Measurements from ENCODE around the gene PLVAP. TPM values are rescaled to one million over a fixed set of nuclear protein-coding genes. Genes with fewer than 3 reads are reported as not detected.

The PLVAP gene
- total and polyA plus RNA-seq, 5 donors: 81.7 to 113 (median 105) TPM

- WGBS: 92% methylated on average over 8 of the region's 8 CpGs
- no peak overlapping the region for H3K4me3 ChIP-seq (ENCODE audit: low read length)
- H3K9me3 ChIP-seq (ENCODE audit: control insufficient read depth, low read length): no peaks in the 10 kb centered on the region
- no peaks in the 10 kb centered on the region for H3K27me3 ChIP-seq (ENCODE audit: control insufficient read depth, insufficient read depth)
- peaks cover 3% of the 10 kb centered on the region for H3K4me1 ChIP-seq (ENCODE audit: control insufficient read depth, insufficient read depth, low read length)
- ATAC-seq (no peak), DNase-seq (no peak)
- intact Hi-C loops (cut with DNase I): no loop called here
- no peak overlapping the region for H3K27ac ChIP-seq (ENCODE audit: low read length)
Observed at GRCh38 chr19:17332360-17332676, 44.8 kb downstream of the PLVAP start.

GRCh38 chr19:17331045-17331558, 46.0 kb downstream of the PLVAP start:
- no peak for ATAC-seq
- DNase-seq: peak in 1 of 3 donors; percentile 13
- Histone ChIP-seq H3K4me1 (ENCODE audit: control insufficient read depth, insufficient read depth, low read length) (peaks cover 3% of the 10 kb centered on the region), H3K4me3 (ENCODE audit: low read length) (no peak overlapping the region), H3K27ac (ENCODE audit: low read length) (no peak overlapping the region), H3K27me3 (ENCODE audit: control insufficient read depth, insufficient read depth) (no peaks in the 10 kb centered on the region), H3K9me3 (ENCODE audit: control insufficient read depth, low read length) (no peaks in the 10 kb centered on the region)
- WGBS: 91% methylated on average over 13 of the region's 13 CpGs
- intact Hi-C loops (cut with DNase I): no loop called here

DNA sequence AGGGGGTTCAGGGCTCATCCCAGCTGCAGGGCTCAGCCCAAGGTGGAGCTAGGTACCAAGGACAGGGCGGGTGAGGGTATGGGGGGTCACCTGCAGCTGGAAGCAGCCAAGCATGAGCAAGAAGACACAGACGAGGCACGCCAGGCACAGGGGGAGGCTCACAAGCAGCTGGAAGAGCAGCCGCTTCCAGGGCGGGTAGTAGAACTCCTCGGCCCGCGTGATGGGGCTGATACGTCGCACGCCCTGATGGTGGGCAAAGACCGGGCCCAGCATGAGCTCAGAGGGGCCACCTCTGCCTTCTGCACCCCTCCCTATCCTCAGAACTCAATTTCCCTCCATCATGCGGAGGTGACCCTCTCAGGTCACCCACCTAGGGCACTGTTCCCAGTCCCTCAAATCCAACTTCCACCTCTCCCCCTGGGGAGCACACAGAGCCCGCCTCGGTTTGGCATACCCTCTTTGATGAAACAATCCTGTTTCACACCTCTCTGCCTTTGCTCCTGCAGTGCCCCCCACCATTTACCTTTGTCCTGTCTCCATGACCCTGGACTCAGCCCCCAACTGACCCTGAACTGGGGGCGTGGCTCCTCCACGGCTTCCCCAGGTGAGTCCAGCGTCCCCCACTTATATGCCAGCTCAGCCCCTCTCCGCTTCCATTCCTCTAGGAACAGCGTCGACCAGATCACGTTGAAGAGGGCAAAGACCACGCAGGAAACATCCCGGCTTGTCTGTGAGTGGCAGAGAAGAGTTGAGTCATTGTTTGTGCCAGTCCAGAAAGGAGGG, 46.7 kb downstream of the PLVAP start:
- Histone ChIP-seq H3K27me3 (ENCODE audit: control insufficient read depth, insufficient read depth) (no peaks in the 10 kb centered on the region), H3K9me3 (ENCODE audit: control insufficient read depth, low read length) (no peaks in the 10 kb centered on the region), H3K4me1 (ENCODE audit: control insufficient read depth, insufficient read depth, low read length) (peaks cover 3% of the 10 kb centered on the region), H3K4me3 (ENCODE audit: low read length) (no peak overlapping the region), H3K27ac (ENCODE audit: low read length) (no peak overlapping the region)
- DNase-seq: peak in 1 of 3 donors; percentile 8
- 94% methylated on average over 24 of the region's 24 CpGs for WGBS
- intact Hi-C loops (cut with DNase I): no loop called here
- no peak for ATAC-seq

DNA sequence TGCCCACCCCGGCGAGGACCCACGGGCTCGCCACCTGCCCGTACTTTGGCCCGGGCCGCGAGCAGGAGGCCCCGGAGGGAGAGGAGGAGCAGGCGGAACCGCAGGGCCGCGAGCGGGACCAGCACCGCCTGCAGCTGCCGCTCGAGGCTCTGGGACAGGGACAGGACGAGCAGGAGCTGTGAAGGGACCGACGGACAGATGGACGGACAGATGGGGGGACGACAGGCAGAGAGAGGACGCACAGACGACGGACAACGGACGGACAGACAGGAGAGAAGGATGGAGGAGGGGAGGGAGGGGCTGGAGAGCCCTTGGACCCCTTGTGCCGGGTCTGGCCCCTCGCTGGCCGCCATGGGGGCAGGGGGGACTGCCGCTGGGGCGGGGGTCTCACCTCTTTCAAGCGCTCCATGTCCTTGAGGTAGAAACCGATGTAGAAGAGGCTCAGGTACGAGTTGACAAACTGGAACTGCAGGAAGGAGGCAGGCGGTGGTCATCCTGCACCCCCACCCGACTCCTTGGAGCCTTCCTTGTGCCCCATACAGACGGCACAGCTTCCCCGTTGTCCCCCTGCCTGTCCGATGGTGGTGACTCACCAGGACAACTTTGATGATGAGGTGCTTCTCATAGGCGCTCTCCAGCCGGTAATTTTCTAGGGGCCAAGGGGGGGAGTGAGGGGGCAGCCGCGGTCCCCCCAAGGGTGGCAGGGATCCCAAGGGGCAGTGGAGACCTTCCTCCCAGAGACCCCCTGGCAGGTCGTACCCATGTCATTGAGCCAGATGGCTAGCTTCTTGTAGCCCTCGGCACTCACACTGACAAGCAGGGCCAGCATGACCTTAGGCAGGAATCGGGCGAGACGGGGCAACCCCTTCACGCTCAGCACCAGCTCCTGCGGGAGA, 47.5 kb downstream of the PLVAP start:
- no peak overlapping the region for H3K4me3 ChIP-seq (ENCODE audit: low read length)
- H3K27me3 ChIP-seq (ENCODE audit: control insufficient read depth, insufficient read depth): no peaks in the 10 kb centered on the region
- no peaks in the 10 kb centered on the region for H3K9me3 ChIP-seq (ENCODE audit: control insufficient read depth, low read length)
- H3K27ac ChIP-seq (ENCODE audit: low read length): no peak overlapping the region
- intact Hi-C loops (cut with DNase I): no loop called here
- DNase-seq: peak in 1 of 3 donors; percentile 15
- 70% methylated on average over 51 of the region's 51 CpGs for WGBS
- no peak for ATAC-seq
- peaks cover 3% of the 10 kb centered on the region for H3K4me1 ChIP-seq (ENCODE audit: control insufficient read depth, insufficient read depth, low read length)

DNA sequence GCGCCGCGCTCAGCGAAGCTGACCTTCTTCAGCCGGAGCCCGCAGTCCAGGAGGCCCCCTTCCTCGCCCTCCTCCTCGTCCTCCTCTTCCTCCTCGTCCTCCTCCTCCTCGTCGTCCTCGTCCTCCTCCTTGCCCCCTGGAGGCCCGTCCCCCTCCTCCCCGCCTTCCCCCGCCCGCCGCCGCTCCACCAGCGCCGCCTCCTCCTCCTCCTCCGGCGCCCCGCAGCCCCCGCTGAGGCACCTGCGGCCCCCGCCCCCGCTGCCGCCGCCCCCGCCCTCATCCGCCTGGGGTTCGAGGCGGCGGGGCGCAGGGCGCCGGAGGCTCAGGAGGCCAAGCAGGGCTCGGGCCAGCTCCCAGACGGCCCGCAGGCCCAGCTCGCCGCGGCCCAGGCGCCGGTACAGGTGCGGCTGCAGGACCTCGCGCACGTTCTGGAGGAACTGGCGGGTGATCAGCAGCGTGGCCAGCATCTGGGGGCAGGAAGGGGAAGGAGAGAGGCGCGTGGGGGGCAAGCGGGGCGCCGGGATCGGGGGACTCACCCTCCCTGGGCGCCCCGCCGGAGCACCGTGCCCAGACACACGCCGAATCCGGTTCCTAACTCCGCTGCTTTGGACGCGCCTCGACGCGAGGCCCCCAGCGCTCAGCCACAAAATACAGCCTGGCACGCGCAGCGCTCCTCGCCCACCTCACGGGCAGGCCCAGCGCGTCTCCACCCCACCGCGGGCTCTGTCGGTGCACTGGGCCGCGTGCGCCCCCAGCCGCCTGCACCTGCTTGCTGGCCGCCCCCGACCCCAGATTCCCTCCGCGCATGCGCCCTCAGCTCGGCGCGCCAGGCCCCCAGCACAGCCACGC, 48.4 kb downstream of the PLVAP start:
- Histone ChIP-seq H3K9me3 (ENCODE audit: control insufficient read depth, low read length) (no peaks in the 10 kb centered on the region), H3K27ac (ENCODE audit: low read length) (no peak overlapping the region), H3K27me3 (ENCODE audit: control insufficient read depth, insufficient read depth) (no peaks in the 10 kb centered on the region), H3K4me3 (ENCODE audit: low read length) (peak overlapping the region; percentile 20), H3K4me1 (ENCODE audit: control insufficient read depth, insufficient read depth, low read length) (peaks cover under 1% of the 10 kb centered on the region)
- DNase-seq (no peak), ATAC-seq (no peak)
- intact Hi-C loops (cut with DNase I): no loop called here
- 22% methylated on average over 94 of the region's 94 CpGs for WGBS

- Histone ChIP-seq H3K4me1 (ENCODE audit: control insufficient read depth, insufficient read depth, low read length) (no peaks in the 10 kb centered on the region), H3K9me3 (ENCODE audit: control insufficient read depth, low read length) (no peaks in the 10 kb centered on the region), H3K4me3 (ENCODE audit: low read length) (peak overlapping the region; percentile 20), H3K27ac (ENCODE audit: low read length) (no peak overlapping the region), H3K27me3 (ENCODE audit: control insufficient read depth, insufficient read depth) (no peaks in the 10 kb centered on the region)
- WGBS: 36% methylated on average over 64 of the region's 64 CpGs
- ATAC-seq (peak; percentile 27 to 69), DNase-seq (peak; percentile 71 to 80 (median 79))
- intact Hi-C loops (cut with DNase I): no loop called here
Observed at GRCh38 chr19:17327654-17328516, 49.3 kb downstream of the PLVAP start.

DNA sequence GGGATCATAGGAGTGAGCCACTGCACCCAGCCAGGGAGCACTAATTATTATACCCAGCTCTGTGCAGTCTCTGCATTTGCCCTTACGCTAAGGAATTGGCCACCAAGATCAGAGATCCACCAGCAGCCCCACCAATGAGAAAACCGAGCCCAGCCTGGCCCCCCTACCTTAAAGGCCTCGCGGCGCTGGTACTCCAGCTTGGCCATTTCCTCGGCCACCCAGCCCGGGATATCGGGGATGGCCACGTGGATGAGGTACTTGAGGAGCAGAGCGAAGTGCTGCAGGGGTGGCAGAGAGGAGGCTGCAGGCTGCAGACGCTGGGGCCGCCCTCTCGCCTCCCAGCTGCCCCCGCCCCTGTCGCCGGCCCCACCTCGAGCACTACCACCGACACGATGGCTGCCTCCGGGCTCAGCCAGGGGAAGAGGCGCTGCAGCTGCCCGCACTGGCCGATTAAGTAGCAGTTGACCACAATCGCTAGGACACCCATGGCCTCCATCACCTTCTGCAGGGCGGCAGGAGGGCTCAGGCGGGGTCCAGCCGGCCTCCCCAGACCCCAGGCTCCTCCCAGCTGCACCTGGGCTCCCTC, 50.0 kb downstream of the PLVAP start:
- ATAC-seq: no peak
- H3K27me3 ChIP-seq (ENCODE audit: control insufficient read depth, insufficient read depth): no peaks in the 10 kb centered on the region
- H3K4me1 ChIP-seq (ENCODE audit: control insufficient read depth, insufficient read depth, low read length): no peaks in the 10 kb centered on the region
- no peak for DNase-seq
- H3K9me3 ChIP-seq (ENCODE audit: control insufficient read depth, low read length): no peaks in the 10 kb centered on the region
- whole genome bisulfite sequencing: 93% methylated on average over 27 of the region's 27 CpGs
- intact Hi-C loops (cut with DNase I): no loop called here
- H3K27ac ChIP-seq (ENCODE audit: low read length): no peak overlapping the region
- H3K4me3 ChIP-seq (ENCODE audit: low read length): no peak overlapping the region

- intact Hi-C loops (cut with DNase I): no loop called here
- ATAC-seq (no peak), DNase-seq (peak in 1 of 3 donors; percentile 65)
- 69% methylated on average over 11 of the region's 11 CpGs for WGBS
- Histone ChIP-seq H3K4me3 (ENCODE audit: low read length) (no peak overlapping the region), H3K9me3 (ENCODE audit: control insufficient read depth, low read length) (no peaks in the 10 kb centered on the region), H3K4me1 (ENCODE audit: control insufficient read depth, insufficient read depth, low read length) (no peaks in the 10 kb centered on the region), H3K27ac (ENCODE audit: low read length) (no peak overlapping the region), H3K27me3 (ENCODE audit: control insufficient read depth, insufficient read depth) (no peaks in the 10 kb centered on the region)
Observed at GRCh38 chr19:17326595-17326966, 50.6 kb downstream of the PLVAP start.

- no peaks in the 10 kb centered on the region for H3K4me1 ChIP-seq (ENCODE audit: control insufficient read depth, insufficient read depth, low read length)
- intact Hi-C loops (cut with DNase I): no loop called here
- H3K27me3 ChIP-seq (ENCODE audit: control insufficient read depth, insufficient read depth): no peaks in the 10 kb centered on the region
- no peaks in the 10 kb centered on the region for H3K9me3 ChIP-seq (ENCODE audit: control insufficient read depth, low read length)
- H3K4me3 ChIP-seq (ENCODE audit: low read length): no peak overlapping the region
- 68% methylated on average over 17 of the region's 17 CpGs for WGBS
- ATAC-seq: peak in 1 of 2 donors; percentile 38
- peak; percentile 80 to 93 (median 86) for DNase-seq
- H3K27ac ChIP-seq (ENCODE audit: low read length): no peak overlapping the region
Observed at GRCh38 chr19:17325881-17326594, 51.1 kb downstream of the PLVAP start.

All from right cardiac atrium (tissue), 5 donors.